H1 (cell line): ENCODE data around the gene ARV1.
"Not testable (repeated sequence)": the region's sequence is repeated elsewhere in the genome, so short reads cannot be mapped to it uniquely, and the experiment has no call there.

Experiments
- CTCF ChIP-seq, 3 experiments: IDR thresholded peaks; 1 replicate in 2 of 3; 2 replicates in 1 of 3; pipeline versions ENCODE4 v1.5.1 to v1.6.1; 2011; ENCODE audit warnings: low read length in 3 of 3, mild to moderate bottlenecking in 3 of 3, inconsistent platforms in 2 of 3, low read depth in 1 of 3, moderate library complexity in 1 of 3; ENCODE audit not compliant: insufficient read depth in 1 of 3; ENCODE audit errors: control extremely low read depth in 1 of 3
- SP2 ChIP-seq: IDR thresholded peaks from 2 replicates; pipeline ENCODE4 v1.6.1; 2012; ENCODE audit warnings: mild to moderate bottlenecking, low read length, inconsistent platforms

- not testable (repeated sequence) for TF ChIP-seq SP2; CTCF (IDR thresholded peaks at IDR 0.05; ENCODE audit: control extremely low read depth in 1 of 3, insufficient read depth in 1 of 3, low read depth in 1 of 3, low read length in 3 of 3)
These were observed 67.2 kb downstream of the ARV1 start for GRCh38 chr1:231045921-231046729.
